IMR-90 (cell line): ENCODE measurements around the gene MEGF11. TPM values are rescaled to one million over a fixed set of nuclear protein-coding genes. Genes with fewer than 3 reads are reported as not detected.

Experiments used
- ATAC-seq: fragments of 200-7000 bp; cut with Tn5 transposase; 2 replicates; pipeline ENCODE4 v1.9.1; 2020; ENCODE audit warnings: low read depth, mild to moderate bottlenecking, moderate library complexity
- BruUV-seq: library from RNA; stranded (reverse); fragments of 400-500 nt; replicated peaks from 2 replicates; lab custom pipeline; 2021; lab: Mats Ljungman, UMichigan
- CTCF ChIA-PET: fragments of 300-600 bp; formaldehyde crosslinking; extraction: SDS; loops from one replicate; lab custom pipeline; 2021; ENCODE audit warnings: antibody characterized with exemption; lab: Yijun Ruan, JAX
- POLR2A ChIA-PET: fragments of 300-600 bp; sonication (Branson Sonifier 250); formaldehyde crosslinking; loops from one replicate; lab custom pipeline; 2022; ENCODE audit warnings: antibody characterized with exemption; ENCODE audit not compliant: unreplicated experiment; lab: Charles Lee
- DNase-seq: peaks from one replicate; pipeline ENCODE4 v3.0.0; 2013
- H2AFZ ChIP-seq: replicated peaks from 2 replicates; pipeline ENCODE3; 2013; ENCODE audit warnings: low read length, mild to moderate bottlenecking; ENCODE audit not compliant: poor library complexity
- H2AK5ac ChIP-seq: 2 replicates; pipeline ENCODE4 v1.6.1; 2013; ENCODE audit warnings: low read depth, low read length, inconsistent platforms
- H2AK9ac ChIP-seq: replicated peaks from 2 replicates; pipeline ENCODE3; 2013; ENCODE audit warnings: mild to moderate bottlenecking, low read depth, low read length, moderate library complexity; ENCODE audit not compliant: poor library complexity
- H2BK120ac ChIP-seq: 2 replicates; pipeline ENCODE4 v1.6.1; 2013; ENCODE audit warnings: low read depth, low read length, inconsistent platforms
- H2BK15ac ChIP-seq: 3 replicates; pipeline ENCODE4 v1.6.1; 2013; ENCODE audit warnings: low read depth, low read length, inconsistent platforms
- H2BK20ac ChIP-seq: 2 replicates; pipeline ENCODE4 v1.6.1; 2013; ENCODE audit warnings: low read depth, mild to moderate bottlenecking, inconsistent platforms, low read length, moderate library complexity
- H2BK5ac ChIP-seq: 2 replicates; pipeline ENCODE4 v1.6.1; 2013; ENCODE audit warnings: mild to moderate bottlenecking, low read depth, low read length, inconsistent platforms; ENCODE audit not compliant: poor library complexity, severe bottlenecking
- H3K14ac ChIP-seq: replicated peaks from 2 replicates; pipeline ENCODE4 v1.6.1; 2013; ENCODE audit warnings: low read depth, low read length, inconsistent platforms
- H3K18ac ChIP-seq: 2 replicates; pipeline ENCODE4 v1.6.1; 2013; ENCODE audit warnings: low read depth, low read length, control low read depth
- H3K23ac ChIP-seq: 2 replicates; pipeline ENCODE4 v1.6.1; 2013; ENCODE audit warnings: low read depth, low read length, inconsistent platforms
- H3K27ac ChIP-seq: 2 replicates; pipeline ENCODE4 v1.5.1; 2013; ENCODE audit warnings: mild to moderate bottlenecking, control low read depth, low read length; ENCODE audit not compliant: insufficient read depth
- H3K27me3 ChIP-seq: 2 replicates; pipeline ENCODE4 v1.6.1; 2013; ENCODE audit warnings: low read length; ENCODE audit not compliant: control insufficient read depth, insufficient read depth
- H3K36me3 ChIP-seq: 2 replicates; pipeline ENCODE4 v1.6.1; 2013; ENCODE audit warnings: low read length, mixed read lengths; ENCODE audit not compliant: control insufficient read depth, insufficient read depth
- H3K4ac ChIP-seq: 2 replicates; pipeline ENCODE4 v1.6.1; 2013; ENCODE audit warnings: low read depth, low read length, inconsistent platforms
- H3K4me1 ChIP-seq: 2 replicates; pipeline ENCODE4 v1.6.1; 2013; ENCODE audit warnings: low read length, mixed read lengths; ENCODE audit not compliant: control insufficient read depth, insufficient read depth
- H3K4me2 ChIP-seq: 2 replicates; pipeline ENCODE4 v1.6.1; 2013; ENCODE audit warnings: low read depth, mild to moderate bottlenecking, control low read depth, low read length, moderate library complexity
- H3K4me3 ChIP-seq: 2 replicates; pipeline ENCODE4 v1.5.1; 2013; ENCODE audit warnings: low read depth, mild to moderate bottlenecking, control low read depth, low read length, moderate library complexity; ENCODE audit not compliant: insufficient read depth
- H3K56ac ChIP-seq: 2 replicates; pipeline ENCODE4 v1.6.1; 2013; ENCODE audit warnings: low read length, inconsistent platforms; ENCODE audit not compliant: insufficient read depth; ENCODE audit errors: extremely low read depth
- H3K79me1 ChIP-seq, 2 experiments: 2 replicates each; pipeline ENCODE4 v1.6.1; 2013; ENCODE audit warnings: low read length in 2 of 2, inconsistent platforms in 1 of 2, low read depth in 1 of 2
- H3K9ac ChIP-seq: 2 replicates; pipeline ENCODE4 v1.6.1; 2013; ENCODE audit warnings: low read depth, low read length, control low read depth
- H3K9me1 ChIP-seq: 2 replicates; pipeline ENCODE4 v1.6.1; 2013; ENCODE audit warnings: low read length, inconsistent platforms; ENCODE audit not compliant: insufficient read depth
- H3K9me3 ChIP-seq: 2 replicates; pipeline ENCODE4 v1.6.1; 2013; ENCODE audit warnings: low read length; ENCODE audit not compliant: control insufficient read depth, insufficient read depth
- H4K20me1 ChIP-seq: 2 replicates; pipeline ENCODE4 v1.6.1; 2013; ENCODE audit warnings: low read length, inconsistent platforms; ENCODE audit not compliant: insufficient read depth
- H4K5ac ChIP-seq: 2 replicates; pipeline ENCODE4 v1.6.1; 2013; ENCODE audit warnings: mild to moderate bottlenecking, low read depth, low read length, control low read depth
- H4K8ac ChIP-seq, 2 experiments: 2 replicates each; pipeline ENCODE4 v1.6.1; 2013; ENCODE audit warnings: low read depth in 2 of 2, low read length in 2 of 2, control low read depth in 1 of 2, inconsistent platforms in 1 of 2
- H4K91ac ChIP-seq: 2 replicates; pipeline ENCODE4 v1.6.1; 2013; ENCODE audit warnings: low read depth, low read length, inconsistent platforms; ENCODE audit not compliant: insufficient read depth
- BHLHE40 ChIP-seq: fragments of 150-350 bp; IDR thresholded peaks from 2 replicates; pipeline ENCODE4 v1.6.1; 2016; ENCODE audit warnings: mild to moderate bottlenecking, low read depth, low read length
- CEBPB ChIP-seq: IDR thresholded peaks from 2 replicates; pipeline ENCODE4 v1.6.1; 2012; ENCODE audit warnings: low read depth, low read length, improper control_type of control experiment
- CHD1 ChIP-seq: IDR thresholded peaks from 2 replicates; pipeline ENCODE4 v1.6.1; 2012; ENCODE audit warnings: low read depth, low read length, improper control_type of control experiment
- FOS ChIP-seq: fragments of 150-350 bp; IDR thresholded peaks from 2 replicates; pipeline ENCODE4 v1.6.1; 2016; ENCODE audit warnings: low read depth, low read length
- MAFK ChIP-seq: IDR thresholded peaks from 2 replicates; pipeline ENCODE4 v1.6.1; 2012; ENCODE audit warnings: low read depth, low read length, improper control_type of control experiment
- MAZ ChIP-seq: IDR thresholded peaks from 2 replicates; pipeline ENCODE4 v1.6.1; 2012; ENCODE audit warnings: low read depth, mild to moderate bottlenecking, low read length, improper control_type of control experiment, moderate library complexity, borderline replicate concordance
- MXI1 ChIP-seq: IDR thresholded peaks from 2 replicates; pipeline ENCODE4 v1.6.1; 2012; ENCODE audit warnings: low read depth, mild to moderate bottlenecking, low read length, moderate library complexity, borderline replicate concordance
- NFE2L2 ChIP-seq: fragments of 150-350 bp; IDR thresholded peaks from 2 replicates; pipeline ENCODE4 v1.6.1; 2016; ENCODE audit warnings: low read depth, mild to moderate bottlenecking, low read length
- POLR2A ChIP-seq: IDR thresholded peaks from 2 replicates; pipeline ENCODE4 v1.6.1; 2012; ENCODE audit warnings: mild to moderate bottlenecking, low read depth, low read length
- RAD21 ChIP-seq: IDR thresholded peaks from 2 replicates; pipeline ENCODE4 v1.6.1; 2012; ENCODE audit warnings: low read length, improper control_type of control experiment
- RCOR1 ChIP-seq: IDR thresholded peaks from 2 replicates; pipeline ENCODE4 v1.6.1; 2012; ENCODE audit warnings: mild to moderate bottlenecking, low read length, improper control_type of control experiment; ENCODE audit not compliant: insufficient replicate concordance
- RFX5 ChIP-seq: IDR thresholded peaks from 2 replicates; pipeline ENCODE4 v1.8.0; 2012; ENCODE audit warnings: low read depth, mild to moderate bottlenecking, low read length, moderate library complexity
- SMC3 ChIP-seq: fragments of 150-350 bp; IDR thresholded peaks from 2 replicates; pipeline ENCODE4 v1.6.1; 2016; ENCODE audit warnings: low read depth, mild to moderate bottlenecking, antibody characterized with exemption, low read length, moderate library complexity
- WGBS, 2 experiments: methylation state at CpG; one replicate each; pipeline versions ENCODE4 v1.1.5 to v1.1.7; 2013; ENCODE audit warnings: missing lambda C conversion rate in 2 of 2; ENCODE audit not compliant: insufficient read length in 1 of 2; ENCODE audit errors: extremely low coverage in 2 of 2; 5-methylcytosine and 5-hydroxymethylcytosine counted together
- dilution Hi-C: fragments of 300-500 bp; cut with HindIII; formaldehyde crosslinking; loops from one replicate; pipeline ENCODE4 v1.14.3; 2018; ENCODE audit warnings: low sequenced_read_pairs; ENCODE audit not compliant: unreplicated experiment
- in situ Hi-C: fragments of 300-500 bp; cut with MboI; formaldehyde crosslinking; loops from 3 replicates; pipeline ENCODE4 v1.14.3; 2019; ENCODE audit warnings: low sequenced_read_pairs, inconsistent platforms, mixed read lengths
- intact Hi-C: fragments of 100-400 bp; cut with micrococcal nuclease; formaldehyde crosslinking; loops from 2 replicates; pipeline ENCODE4 v1.10.0; 2022
- polyA plus RNA-seq, 3 experiments: library from polyadenylated mRNA; depleted of rRNA; stranded (reverse); fragments of >200 nt; gene quantifications; 2 replicates each; pipeline ENCODE4 v1.2.3, GENCODE V29; 2012; ENCODE audit warnings: low replicate concordance in 1 of 3
- total RNA-seq: library from RNA; depleted of rRNA; stranded (reverse); fragments of >200 nt; gene quantifications from 2 replicates; pipeline ENCODE4 v1.2.3, GENCODE V29; 2012
- TF ChIP-seq, protein P1 (sequence below): conservative IDR thresholded peaks from 2 replicates; pipeline ENCODE4 v1.5.1; 2012; ENCODE audit warnings: mild to moderate bottlenecking, low read depth, low read length, improper control_type of control experiment
- TF ChIP-seq, protein P2 (sequence below): fragments of 150-350 bp; IDR thresholded peaks from 2 replicates; pipeline ENCODE4 v1.6.1; 2017; ENCODE audit warnings: mild to moderate bottlenecking, antibody characterized with exemption, low read length, low read depth
- TF ChIP-seq, protein P3 (sequence below): fragments of 150-350 bp; IDR thresholded peaks from 2 replicates; pipeline ENCODE4 v1.6.1; 2016; ENCODE audit warnings: low read depth, mild to moderate bottlenecking, low read length, moderate library complexity, borderline replicate concordance

MEGF11 gene
- total and polyA plus RNA-seq, 2 of the 4 experiments (the other 2 are of a cell fraction): not detected

DNA sequence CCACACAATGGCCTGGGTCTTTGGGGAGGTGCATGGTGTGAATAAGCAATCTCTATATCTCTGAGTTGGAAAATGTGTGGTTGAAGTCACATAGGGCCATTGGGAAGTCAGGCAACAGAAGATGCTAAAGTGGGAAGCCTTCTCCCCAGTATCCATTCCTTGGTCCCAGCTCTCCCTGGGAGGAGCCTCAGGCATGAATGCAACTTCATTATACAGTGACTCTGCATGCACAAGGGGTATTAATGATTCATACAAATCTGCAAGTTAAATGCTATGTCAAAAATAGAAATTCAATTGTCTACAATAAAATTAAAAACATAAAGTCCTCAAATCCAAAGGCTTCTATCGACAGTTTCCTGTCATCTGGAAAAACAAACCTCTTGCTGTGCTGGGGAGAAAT is 275.4 kb downstream of the MEGF11 start:
- H4K91ac ChIP-seq: no peak overlapping the region
- dilution Hi-C loops: no loop called here
- in situ Hi-C loops: no loop called here
- H3K9me1 ChIP-seq: 0 out of 2 replicates have a peak, but pooled peaks cover 3% of the 10 kb centered on the region
- BruUV-seq: no TSS peak
- no peak overlapping the region for H3K4me3 ChIP-seq
- no peak overlapping the region for H2AK9ac ChIP-seq
- peaks cover 42% of the 10 kb centered on the region for H3K27me3 ChIP-seq
- H4K5ac ChIP-seq: no peak overlapping the region
- H3K9ac ChIP-seq: no peak overlapping the region
- POLR2A ChIA-PET: no interaction called here
- no peak overlapping the region for H2BK120ac ChIP-seq
- H3K4ac ChIP-seq: no peak overlapping the region
- no peak overlapping the region for H2AK5ac ChIP-seq
- no peaks in the 10 kb centered on the region for H4K20me1 ChIP-seq
- no peaks in the 10 kb centered on the region for H3K9me3 ChIP-seq
- WGBS, 2 experiments: no CpG with 5 or more reads among the region's 1 CpG
- DNase-seq (no peak), ATAC-seq (no peak)
- no peak overlapping the region for H3K14ac ChIP-seq
- intact Hi-C loops: no loop called here
- no peak overlapping the region for H2BK15ac ChIP-seq
- H3K4me1 ChIP-seq: no peaks in the 10 kb centered on the region
- no peaks in the 10 kb centered on the region for H3K79me1 ChIP-seq
- no peak overlapping the region for H3K23ac ChIP-seq
- no peak overlapping the region for H2AFZ ChIP-seq
- H2BK20ac ChIP-seq: no peak overlapping the region
- no peak overlapping the region for H3K18ac ChIP-seq
- no peaks in the 10 kb centered on the region for H3K36me3 ChIP-seq
- H3K27ac ChIP-seq: no peak overlapping the region
- H2BK5ac ChIP-seq: no peak overlapping the region
- CTCF ChIA-PET: no interaction called here
- TF ChIP-seq POLR2A: no peak
- TF ChIP-seq NFE2L2: no peak
- TF ChIP-seq SMC3: no peak
- TF ChIP-seq BHLHE40: no peak
- TF ChIP-seq, protein P1, sequence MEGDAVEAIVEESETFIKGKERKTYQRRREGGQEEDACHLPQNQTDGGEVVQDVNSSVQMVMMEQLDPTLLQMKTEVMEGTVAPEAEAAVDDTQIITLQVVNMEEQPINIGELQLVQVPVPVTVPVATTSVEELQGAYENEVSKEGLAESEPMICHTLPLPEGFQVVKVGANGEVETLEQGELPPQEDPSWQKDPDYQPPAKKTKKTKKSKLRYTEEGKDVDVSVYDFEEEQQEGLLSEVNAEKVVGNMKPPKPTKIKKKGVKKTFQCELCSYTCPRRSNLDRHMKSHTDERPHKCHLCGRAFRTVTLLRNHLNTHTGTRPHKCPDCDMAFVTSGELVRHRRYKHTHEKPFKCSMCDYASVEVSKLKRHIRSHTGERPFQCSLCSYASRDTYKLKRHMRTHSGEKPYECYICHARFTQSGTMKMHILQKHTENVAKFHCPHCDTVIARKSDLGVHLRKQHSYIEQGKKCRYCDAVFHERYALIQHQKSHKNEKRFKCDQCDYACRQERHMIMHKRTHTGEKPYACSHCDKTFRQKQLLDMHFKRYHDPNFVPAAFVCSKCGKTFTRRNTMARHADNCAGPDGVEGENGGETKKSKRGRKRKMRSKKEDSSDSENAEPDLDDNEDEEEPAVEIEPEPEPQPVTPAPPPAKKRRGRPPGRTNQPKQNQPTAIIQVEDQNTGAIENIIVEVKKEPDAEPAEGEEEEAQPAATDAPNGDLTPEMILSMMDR: no peak
- TF ChIP-seq RCOR1: no peak
- TF ChIP-seq MAFK: no peak
- no peak for TF ChIP-seq MXI1
- no peak for TF ChIP-seq CEBPB
- TF ChIP-seq MAZ: no peak
- TF ChIP-seq RAD21: no peak
- TF ChIP-seq, protein P2, sequence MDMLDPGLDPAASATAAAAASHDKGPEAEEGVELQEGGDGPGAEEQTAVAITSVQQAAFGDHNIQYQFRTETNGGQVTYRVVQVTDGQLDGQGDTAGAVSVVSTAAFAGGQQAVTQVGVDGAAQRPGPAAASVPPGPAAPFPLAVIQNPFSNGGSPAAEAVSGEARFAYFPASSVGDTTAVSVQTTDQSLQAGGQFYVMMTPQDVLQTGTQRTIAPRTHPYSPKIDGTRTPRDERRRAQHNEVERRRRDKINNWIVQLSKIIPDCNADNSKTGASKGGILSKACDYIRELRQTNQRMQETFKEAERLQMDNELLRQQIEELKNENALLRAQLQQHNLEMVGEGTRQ: no peak
- TF ChIP-seq FOS: no peak
- TF ChIP-seq, protein P3, sequence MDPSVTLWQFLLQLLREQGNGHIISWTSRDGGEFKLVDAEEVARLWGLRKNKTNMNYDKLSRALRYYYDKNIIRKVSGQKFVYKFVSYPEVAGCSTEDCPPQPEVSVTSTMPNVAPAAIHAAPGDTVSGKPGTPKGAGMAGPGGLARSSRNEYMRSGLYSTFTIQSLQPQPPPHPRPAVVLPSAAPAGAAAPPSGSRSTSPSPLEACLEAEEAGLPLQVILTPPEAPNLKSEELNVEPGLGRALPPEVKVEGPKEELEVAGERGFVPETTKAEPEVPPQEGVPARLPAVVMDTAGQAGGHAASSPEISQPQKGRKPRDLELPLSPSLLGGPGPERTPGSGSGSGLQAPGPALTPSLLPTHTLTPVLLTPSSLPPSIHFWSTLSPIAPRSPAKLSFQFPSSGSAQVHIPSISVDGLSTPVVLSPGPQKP: no peak
- TF ChIP-seq CHD1: no peak
- TF ChIP-seq RFX5: no peak
- H3K4me2 ChIP-seq: no peak overlapping the region
- no peak overlapping the region for H4K8ac ChIP-seq
- no peak overlapping the region for H3K56ac ChIP-seq
